Testis (tissue), 2 donors: ENCODE measurements around the gene WDFY4.

Experiments
- CTCF ChIP-seq, 3 experiments: fragments of 450-650 bp in 2 of 3; fragments of 200-600 bp in 1 of 3; sonication (generic) in 1 of 3; IDR thresholded peaks; one replicate each; pipeline ENCODE4 v1.5.1; 2016 to 2019; ENCODE audit warnings: antibody characterized with exemption in 3 of 3, mild to moderate bottlenecking in 2 of 3, moderate library complexity in 1 of 3
- POLR2A ChIP-seq: fragments of 450-650 bp; IDR thresholded peaks from one replicate; pipeline ENCODE4 v1.6.1; 2017; ENCODE audit warnings: antibody characterized with exemption, mild to moderate bottlenecking, moderate library complexity

GRCh38 chr10:48736596-48736995 lies 51.9 kb downstream of the WDFY4 start:
- TF ChIP-seq CTCF (IDR thresholded peaks at IDR 0.05) (no peak), POLR2A (no peak)
